HG03354 (cell line): Measurements from ENCODE around the gene DNAJC30.
A peak's percentile ranks its signal among the peaks of the same experiment; 100 is the strongest.
"Not testable (repeated sequence)": the region's sequence is repeated elsewhere in the genome, so short reads cannot be mapped to it uniquely, and the experiment has no call there.

Source experiments
- ATAC-seq: cut with Tn5 transposase; IDR thresholded peaks from one replicate; pipeline ENCODE4 v1.9.1; 2021; ENCODE audit warnings: mild to moderate bottlenecking; ENCODE audit not compliant: unreplicated experiment, poor library complexity, severe bottlenecking

The DNAJC30 gene

GRCh38 chr7:73685311-73685710 is 2.1 kb upstream of the DNAJC30 start:
- ATAC-seq: no peak

- ATAC-seq: peak; percentile 18
Measured at GRCh38 chr7:73683788-73684693, 788 bp upstream of the DNAJC30 start.

GRCh38 chr7:73682745-73683055 is 553 bp downstream of the DNAJC30 start:
- no peak for ATAC-seq

- ATAC-seq: no peak
Measured at GRCh38 chr7:73681031-73681430, 2.2 kb downstream of the DNAJC30 start.

GRCh38 chr7:73680501-73680900 is 2.8 kb downstream of the DNAJC30 start:
- ATAC-seq: no peak

GRCh38 chr7:73679709-73680108 is 3.5 kb downstream of the DNAJC30 start:
- no peak for ATAC-seq

GRCh38 chr7:73678862-73679261 is 4.4 kb downstream of the DNAJC30 start:
- ATAC-seq: no peak

GRCh38 chr7:73676062-73676461 is 7.2 kb downstream of the DNAJC30 start:
- not testable (repeated sequence) for ATAC-seq

GRCh38 chr7:73674468-73675124 is 8.7 kb downstream of the DNAJC30 start:
- no peak for ATAC-seq

GRCh38 chr7:73671857-73672445 is 11.3 kb downstream of the DNAJC30 start:
- ATAC-seq: no peak

GRCh38 chr7:73671322-73671661 is 12.0 kb downstream of the DNAJC30 start:
- no peak for ATAC-seq

- ATAC-seq: no peak
Measured at GRCh38 chr7:73669858-73670385, 13.3 kb downstream of the DNAJC30 start.

- ATAC-seq: no peak
Measured at GRCh38 chr7:73669288-73669701, 14.0 kb downstream of the DNAJC30 start.

- no peak for ATAC-seq
Measured at GRCh38 chr7:73668886-73669230, 14.4 kb downstream of the DNAJC30 start.

- peak; percentile 8 for ATAC-seq
Measured at GRCh38 chr7:73668103-73668885, 15.0 kb downstream of the DNAJC30 start.

GRCh38 chr7:73667344-73668102 is 15.7 kb downstream of the DNAJC30 start, which contains the start of gene VPS37D:
Gene VPS37D, plus strand, starts transcription at chr7:73667831. Its CDS starts 128 bp downstream, at chr7:73667959.
- ATAC-seq: peak; percentile 94

GRCh38 chr7:73663033-73663432 is 20.2 kb downstream of the DNAJC30 start:
- no peak for ATAC-seq

- not testable (repeated sequence) for ATAC-seq
Measured at GRCh38 chr7:73660594-73660993, 22.7 kb downstream of the DNAJC30 start.

- ATAC-seq: no peak
Measured at GRCh38 chr7:73659983-73660382, 23.3 kb downstream of the DNAJC30 start.
